NCI-H187 (cell line): ENCODE measurements around the gene SH3D21.

Experiments
- DNase-seq, 2 experiments: peaks; one replicate each; lab custom pipeline; 2025; lab: John Stamatoyannopoulos, UW

The SH3D21 gene

DNA sequence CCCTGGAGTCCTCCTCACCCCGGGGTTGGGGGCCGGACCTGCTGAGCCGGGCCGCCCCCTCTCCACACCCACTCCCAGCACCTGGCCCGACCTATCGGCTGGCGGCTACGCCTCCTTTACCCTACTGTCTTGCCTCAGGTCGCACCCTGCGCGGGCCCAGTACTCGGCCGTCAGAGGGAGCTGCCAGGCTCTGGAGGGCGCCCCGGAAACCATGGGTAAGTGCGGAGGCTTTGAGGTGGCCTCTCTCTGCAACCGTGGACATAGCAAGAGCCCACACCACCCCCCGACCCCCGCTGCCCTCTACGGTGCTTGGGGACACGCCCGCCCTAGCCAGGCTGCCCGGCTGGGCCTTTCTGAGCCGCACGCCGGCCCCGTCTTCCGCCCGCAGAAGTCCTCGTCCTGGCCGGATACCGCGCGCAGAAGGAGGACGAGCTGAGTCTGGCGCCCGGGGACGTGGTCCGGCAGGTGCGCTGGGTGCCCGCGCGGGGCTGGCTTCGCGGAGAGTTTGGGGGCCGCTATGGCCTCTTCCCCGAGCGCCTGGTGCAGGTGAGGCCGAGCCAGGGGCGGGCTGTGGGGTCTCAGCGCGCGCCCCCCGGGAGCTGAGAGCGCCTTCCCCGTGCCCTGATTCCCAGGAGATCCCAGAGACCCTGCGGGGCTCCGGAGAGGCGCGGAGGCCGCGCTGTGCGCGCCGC is at the start of gene SH3D21:
SH3D21 (plus strand) TSS at position 159 of the 692 bp plus-strand sequence; CDS start at position 212, 53 bp downstream.
- no peak for DNase-seq

DNA sequence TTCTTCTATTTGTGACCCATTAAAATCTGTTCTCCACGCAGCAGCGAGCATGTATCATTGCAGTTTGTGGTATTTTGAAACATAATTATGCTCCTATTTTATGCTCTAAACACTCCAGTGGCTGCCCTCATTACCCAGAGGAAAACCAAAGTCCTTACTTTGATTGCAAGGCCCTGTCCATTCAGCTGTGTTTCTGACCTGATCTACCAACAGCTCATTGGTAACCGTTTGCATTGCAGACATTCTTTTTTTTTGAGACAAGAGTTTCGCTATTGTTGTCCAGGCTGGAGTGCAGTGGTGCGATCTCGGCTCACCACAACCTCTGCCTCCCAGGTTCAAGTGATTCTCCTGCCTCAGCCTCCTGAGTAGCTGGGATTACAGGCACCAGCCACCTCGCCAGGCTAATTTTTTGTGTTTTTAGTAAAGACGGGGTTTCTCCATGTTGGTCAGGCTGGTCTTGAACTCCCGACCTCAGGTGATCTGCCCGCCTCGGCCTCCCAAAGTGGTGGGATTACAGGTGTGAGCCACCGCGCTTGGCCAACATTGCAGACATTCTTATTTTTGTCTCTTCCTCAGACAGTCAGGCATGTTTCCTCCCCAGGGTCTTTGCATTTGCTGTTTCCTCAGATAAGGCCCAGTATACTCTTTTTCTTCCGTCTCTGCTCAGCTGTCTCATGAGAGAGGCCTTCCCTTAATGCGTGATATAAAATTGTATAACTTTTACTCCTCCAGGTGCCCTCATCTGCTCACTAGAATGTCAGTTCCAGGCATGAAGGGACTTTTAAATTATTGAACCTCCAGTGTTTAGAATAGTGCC is 49.4 kb upstream of the SH3D21 start:
- DNase-seq = no peak

GRCh38 chr1:36257375-36257767 is 48.8 kb upstream of the SH3D21 start:
- DNase-seq = no peak

DNA sequence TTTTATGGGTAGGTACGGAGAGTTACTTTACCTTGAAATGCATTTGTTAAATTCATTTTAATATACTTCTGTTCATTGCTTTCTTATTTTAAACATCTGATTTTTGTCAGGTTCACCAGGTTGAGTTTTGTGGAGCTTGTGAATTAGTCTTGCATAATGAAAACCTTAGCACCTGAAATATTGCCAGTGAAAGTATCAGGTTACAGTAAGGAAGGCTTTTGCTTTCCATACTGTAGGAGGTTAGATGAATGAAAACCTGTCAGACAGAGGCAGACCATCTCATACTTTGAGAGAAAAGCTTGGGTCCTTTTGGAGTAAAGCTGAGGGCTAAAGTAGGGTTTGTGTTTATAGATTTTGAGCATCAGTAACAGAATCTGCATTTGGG is 47.2 kb upstream of the SH3D21 start:
- no peak for DNase-seq

DNA sequence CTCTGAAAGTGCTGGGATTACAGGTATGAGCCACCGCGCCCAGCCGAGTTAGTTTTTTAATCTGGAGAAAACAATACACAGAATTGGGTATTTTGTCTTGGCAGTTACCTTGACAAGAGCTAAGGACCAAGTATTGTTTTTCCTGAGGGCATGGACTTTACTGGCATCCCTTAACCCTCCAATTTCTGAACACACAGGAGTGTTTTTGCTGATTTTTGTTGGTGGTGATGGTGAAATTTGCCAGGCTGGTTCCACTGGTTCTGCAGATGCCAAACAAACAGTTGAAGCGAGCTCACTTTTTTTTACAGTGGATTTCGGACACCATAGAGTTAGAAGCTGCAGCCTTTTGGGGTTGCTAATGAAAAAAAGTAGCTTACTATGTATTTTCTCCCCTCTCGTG is 37.2 kb upstream of the SH3D21 start:
- no peak for DNase-seq

DNA sequence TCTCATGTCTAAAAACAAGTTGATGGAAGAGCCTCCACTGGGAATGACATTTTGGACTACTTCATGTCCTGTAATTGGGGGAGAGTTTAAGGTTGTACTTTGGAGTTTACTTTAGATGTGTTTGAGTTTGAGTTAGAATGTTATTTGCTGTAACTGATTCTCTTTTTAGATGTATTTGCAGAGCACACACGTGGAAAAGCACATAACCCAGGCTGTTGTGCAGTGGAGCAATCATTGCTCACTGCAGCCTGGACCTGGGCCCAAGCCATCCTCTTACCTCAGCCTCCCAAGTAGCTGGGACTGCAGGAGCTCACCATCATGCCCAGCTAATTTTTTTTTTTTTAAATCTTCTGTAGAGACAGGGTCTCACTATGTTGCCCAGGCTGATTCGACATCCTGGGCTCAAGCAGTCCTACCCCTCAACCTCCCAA is 36.7 kb upstream of the SH3D21 start:
- no peak for DNase-seq

GRCh38 chr1:36273024-36273423 is 33.1 kb upstream of the SH3D21 start:
- no peak for DNase-seq

DNA sequence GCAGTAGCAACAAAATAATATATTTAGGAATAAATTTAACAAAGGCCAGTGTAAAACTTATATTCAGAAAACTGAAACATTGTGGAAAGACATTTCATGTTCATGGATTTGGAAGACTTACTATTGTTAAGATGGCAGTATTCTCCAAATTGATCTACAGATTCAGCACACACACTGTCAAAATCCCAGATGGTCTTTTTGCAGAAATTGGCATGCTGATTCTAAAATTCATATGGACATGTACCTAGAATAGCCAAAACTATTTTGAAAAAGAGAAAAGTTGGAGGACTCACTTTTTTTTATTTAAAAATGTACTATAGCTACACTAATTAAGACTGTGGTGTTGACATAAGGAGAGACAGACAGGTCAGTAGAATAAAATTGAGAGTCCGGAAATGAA is 32.0 kb upstream of the SH3D21 start:
- no peak for DNase-seq

GRCh38 chr1:36276688-36277087 is 29.5 kb upstream of the SH3D21 start:
- no peak for DNase-seq

DNA sequence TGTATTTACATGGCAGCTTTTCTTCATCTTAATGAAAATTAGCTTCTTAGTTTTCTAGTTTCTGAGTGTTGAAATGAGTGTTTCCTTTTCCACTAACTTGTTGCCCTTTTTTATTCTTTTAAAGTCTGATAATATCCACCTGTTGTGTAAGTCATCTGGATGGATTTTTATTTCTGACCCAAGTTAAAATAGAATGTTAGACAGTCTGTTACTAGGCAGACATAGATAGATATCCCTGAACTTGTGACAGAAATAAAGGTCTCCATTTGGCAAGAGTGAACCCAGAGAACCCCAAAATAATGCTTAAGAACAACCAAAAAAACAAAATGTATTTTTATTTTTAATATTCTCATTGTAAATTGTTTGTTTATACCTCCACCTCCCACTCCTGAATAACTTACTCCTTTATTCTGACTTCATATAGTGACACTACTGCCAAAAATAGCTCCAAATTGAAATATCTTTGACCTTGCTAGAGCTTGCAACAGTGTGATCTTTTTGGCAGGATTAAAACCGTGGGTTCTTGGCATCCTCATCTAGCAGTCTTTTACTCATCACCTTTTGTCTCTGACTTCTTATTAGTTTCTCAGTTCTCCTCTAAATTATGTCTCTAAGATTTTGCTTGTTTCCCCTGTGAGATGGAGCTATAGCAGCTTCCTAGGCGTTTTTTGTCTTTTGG is 26.9 kb upstream of the SH3D21 start:
- DNase-seq = no peak

DNA sequence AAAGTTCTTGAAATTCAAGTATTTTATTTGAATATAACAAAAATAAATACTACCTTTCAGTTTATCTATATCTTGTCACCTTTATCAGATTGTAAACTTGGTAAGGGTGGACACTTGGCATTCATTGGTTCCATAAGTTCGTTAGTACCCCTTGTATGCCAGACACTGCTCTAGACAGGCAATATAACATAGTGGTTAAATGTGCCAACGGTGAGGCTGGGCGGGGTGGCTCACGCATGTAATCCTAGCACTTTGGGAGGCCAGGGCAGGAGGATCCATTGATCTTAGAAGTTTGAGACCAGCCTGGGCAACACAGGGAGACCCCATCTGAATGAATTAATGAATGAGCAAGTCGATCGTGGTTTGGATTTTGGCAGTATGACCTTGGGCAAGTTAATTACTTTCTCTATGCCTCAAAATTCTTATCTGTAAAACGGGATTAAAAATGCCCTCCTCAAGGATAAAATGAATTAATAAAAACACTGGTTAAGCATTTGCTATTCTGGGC is 26.3 kb upstream of the SH3D21 start:
- no peak for DNase-seq

GRCh38 chr1:36284061-36284460 is 22.1 kb upstream of the SH3D21 start:
- DNase-seq = no peak

GRCh38 chr1:36284517-36284916 is 21.7 kb upstream of the SH3D21 start:
- DNase-seq = no peak

DNA sequence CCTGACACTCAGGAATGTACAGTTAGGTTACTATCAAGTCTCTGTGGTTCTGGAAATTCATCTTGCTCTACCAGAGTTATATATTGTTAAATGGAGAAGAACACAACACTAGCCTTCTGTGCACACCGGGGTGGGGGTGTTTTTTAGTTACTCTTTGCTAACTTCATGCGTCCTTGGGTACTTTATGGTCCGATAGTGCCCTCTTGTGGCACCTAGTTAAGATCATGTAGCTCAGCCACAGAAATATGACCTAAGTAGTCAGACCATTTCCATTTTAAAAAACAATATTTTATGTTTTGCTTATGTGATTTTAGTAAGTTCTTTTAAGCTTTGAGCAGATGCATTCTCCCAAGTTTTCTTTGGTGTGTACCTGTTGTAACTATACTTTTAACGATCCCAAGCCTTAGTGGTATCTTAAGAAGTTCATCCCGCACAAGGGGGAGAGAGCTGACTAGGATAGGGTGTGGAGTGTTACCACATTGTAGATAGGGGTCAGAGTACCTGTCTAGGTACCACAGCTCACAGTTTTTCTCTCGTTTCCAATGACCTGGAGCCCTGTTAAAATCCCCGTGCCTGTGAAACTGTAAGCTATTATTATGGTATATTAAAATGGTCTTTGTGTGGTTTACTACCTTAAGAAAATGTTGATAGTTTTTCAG is 20.6 kb upstream of the SH3D21 start:
- peak in 1 of 2 experiments; percentile 24 for DNase-seq

GRCh38 chr1:36286802-36287201 is 19.4 kb upstream of the SH3D21 start:
- no peak for DNase-seq

- DNase-seq = no peak
Observed at GRCh38 chr1:36287595-36287994, 18.6 kb upstream of the SH3D21 start.

DNA sequence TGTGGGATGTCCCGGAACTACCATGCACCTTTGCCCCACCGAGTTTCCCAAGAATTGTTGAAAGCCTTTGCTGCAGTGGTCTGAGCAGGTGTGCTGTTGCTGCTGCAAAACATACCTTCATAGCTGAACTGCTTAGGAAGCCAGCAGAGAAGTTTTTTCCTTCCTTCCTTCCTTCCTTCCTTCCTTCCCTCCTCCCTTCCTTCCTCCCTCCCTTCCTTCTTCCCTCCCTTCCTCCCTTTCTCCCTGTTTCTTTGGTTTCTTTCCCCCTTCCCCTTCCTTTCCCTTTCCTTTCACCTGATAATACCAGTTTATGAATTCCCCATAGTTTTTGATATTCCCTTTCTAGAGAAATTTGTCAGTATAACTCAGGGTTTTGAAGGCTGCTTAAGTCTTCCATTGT is 10.8 kb upstream of the SH3D21 start:
- no peak for DNase-seq

DNA sequence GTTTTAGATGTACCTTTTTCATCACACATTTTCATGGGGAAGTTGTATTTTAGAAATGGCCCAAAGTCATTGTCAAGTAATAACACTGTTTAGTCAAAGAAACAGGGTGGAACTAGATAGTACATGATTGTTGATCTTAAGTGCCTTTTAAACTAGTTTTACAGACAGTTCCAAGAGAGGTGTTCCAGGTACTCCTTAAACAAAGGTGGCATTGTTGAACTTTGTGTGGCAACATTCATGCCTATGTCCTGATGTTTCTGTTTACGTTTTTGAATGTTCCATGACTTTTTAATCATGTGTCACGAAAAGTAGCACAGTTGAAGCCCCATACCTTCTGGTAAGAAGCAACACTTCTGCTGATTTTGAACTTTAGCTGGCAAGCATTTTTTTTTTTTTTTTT is 9.1 kb upstream of the SH3D21 start:
- DNase-seq = no peak

DNA sequence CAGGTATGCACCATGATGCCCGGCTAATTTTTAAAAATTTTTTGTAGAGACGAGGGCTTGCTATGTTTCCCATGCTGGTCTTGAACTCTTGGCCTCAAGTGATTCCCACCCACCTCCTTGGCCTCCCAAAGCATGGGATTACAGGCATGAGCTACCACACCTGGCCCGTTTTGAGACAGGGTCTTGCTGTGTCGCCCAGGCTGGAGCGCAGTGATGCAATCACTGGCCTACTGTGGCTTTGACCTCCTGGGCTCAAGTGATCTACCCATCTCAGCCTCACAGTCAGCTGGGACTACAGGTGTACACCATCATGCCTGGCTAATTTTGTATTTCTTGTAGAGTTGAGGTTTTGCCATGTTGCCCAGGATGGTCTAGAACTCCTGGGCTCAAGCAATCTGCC is 7.5 kb upstream of the SH3D21 start:
- DNase-seq = no peak

DNA sequence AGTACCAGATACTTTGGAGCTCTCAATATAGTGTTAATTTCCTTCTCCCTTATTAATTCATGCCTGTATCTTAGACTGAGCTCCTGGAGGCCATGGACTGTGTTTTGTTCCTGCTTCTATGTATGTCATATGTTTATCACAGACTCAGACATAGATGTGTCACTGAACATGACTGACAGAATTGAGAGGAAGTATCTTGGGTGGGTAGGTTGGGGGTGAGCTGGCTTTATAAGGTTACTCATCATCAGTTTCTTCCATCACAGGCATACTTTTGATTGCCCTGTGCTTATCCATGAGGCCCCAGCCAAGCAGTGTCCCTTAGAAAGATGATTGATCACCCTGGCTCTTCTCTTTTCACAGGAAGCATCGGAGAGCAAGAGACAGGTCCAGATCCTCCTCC is 5.6 kb upstream of the SH3D21 start:
- DNase-seq = no peak

GRCh38 chr1:36301220-36301619 is 4.9 kb upstream of the SH3D21 start:
- no peak for DNase-seq

GRCh38 chr1:36303244-36303643 is 2.9 kb upstream of the SH3D21 start:
- DNase-seq = no peak
